Stimulated activated CD4-positive, alpha-beta T cell treated with anti-CD3 and anti-CD28 coated beads, Interleukin-15, amount 100 ng/mL, for 24 hours (primary cell): ENCODE results near the gene STXBP2.

Experiments used
- DNase-seq: peaks from one replicate; pipeline ENCODE4 v3.0.0-alpha.2; 2020

Gene STXBP2

DNA sequence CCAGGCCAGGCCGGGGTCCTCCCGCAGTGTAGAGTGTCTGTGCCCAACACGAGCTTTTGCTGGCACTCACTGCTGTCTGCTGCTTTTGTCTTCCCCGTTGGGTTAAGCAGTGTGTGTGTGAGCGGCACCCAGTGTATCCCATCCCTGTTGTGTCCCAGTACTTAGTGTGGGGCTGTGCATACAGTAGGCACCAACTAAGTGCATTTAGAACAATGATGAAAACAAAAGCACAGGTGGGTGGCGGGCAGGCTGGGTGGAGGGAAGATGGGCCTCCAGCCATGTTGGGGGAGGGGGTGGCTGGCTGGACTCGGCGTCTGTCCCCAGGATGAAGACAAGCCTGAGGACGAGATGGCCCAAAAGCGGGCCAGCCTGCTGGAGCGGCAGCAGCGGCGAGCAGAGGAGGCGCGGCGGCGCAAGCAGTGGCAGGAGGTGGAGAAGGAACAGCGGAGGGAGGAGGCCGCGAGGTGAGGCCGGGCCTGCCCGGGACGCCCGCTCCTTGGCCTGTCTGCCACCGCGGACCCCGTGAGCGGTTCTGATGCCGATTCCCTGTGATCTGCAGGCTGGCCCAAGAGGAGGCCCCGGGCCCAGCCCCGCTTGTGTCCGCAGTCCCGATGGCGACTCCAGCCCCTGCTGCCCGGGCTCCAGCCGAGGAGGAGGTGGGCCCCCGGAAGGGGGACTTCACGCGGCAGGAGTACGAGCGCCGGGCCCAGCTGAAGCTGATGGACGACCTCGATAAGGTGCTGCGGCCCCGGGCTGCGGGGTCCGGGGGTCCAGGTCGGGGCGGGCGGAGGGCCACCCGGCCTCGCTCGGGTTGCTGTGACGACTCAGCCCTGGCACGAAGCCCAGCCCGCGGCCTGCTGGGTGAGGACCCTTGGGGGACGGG, 21.8 kb upstream of the STXBP2 start:
- DNase-seq, result no peak

GRCh38 chr19:7617172-7617571, 19.7 kb upstream of the STXBP2 start:
- DNase-seq, result no peak

- no peak for DNase-seq
Observed at GRCh38 chr19:7617735-7618134, 19.2 kb upstream of the STXBP2 start.

DNA sequence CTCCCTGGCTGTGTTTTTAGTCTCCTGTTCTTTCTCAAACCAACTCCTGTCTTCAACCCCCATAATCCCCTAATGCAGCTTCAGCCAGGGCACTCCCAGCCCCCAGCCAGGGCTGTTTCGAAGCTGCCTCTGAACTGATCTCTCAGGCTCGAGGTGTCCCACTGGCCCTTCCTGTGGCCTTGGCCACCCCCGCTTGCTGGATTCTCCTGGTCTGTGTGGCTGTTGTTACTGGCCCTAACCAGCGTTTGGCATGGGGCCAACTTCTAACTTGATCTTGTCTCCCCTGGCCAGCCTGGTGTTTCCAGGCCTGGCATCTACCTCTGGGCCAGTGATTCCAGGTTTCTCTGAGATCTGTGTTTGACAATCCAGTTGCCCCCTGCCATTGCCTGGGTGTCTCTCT, 18.6 kb upstream of the STXBP2 start:
- no peak for DNase-seq

DNA sequence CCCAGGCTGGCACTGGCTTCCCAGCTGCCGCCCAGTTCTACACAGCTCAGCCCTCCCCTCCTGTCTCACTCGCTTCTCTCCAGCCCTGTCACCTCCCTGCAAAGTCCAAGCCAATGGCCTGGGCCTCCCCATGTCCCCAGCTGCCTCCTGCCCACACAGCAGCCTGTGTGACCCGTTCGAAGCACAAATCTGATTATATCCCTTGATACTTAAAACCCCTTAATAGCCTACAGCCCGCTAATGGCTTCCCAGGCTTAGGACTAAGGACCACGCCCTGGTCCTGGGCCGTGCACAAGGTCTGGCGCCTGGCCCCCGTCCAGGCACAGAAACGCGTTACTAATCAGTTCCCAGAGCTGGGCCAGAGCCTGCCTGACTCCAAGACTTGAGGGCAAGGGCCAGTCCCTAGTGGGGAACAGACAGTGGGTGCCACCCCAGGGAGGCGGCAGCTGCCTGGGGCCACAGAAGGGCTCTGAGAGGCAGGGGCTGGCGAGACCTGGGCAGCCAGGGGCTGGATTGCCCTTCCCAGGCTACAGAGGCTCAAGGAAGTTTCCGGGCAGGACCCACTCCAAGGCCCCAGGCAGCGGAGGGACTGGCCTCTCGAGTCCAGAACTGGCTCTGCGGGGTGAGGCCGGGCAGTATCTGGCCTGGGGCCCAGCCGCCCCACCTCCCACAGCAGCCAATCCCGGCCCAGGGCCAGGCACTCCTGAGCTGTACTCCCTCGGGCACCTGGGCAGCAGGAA, 18.0 kb upstream of the STXBP2 start:
- no peak for DNase-seq

DNA sequence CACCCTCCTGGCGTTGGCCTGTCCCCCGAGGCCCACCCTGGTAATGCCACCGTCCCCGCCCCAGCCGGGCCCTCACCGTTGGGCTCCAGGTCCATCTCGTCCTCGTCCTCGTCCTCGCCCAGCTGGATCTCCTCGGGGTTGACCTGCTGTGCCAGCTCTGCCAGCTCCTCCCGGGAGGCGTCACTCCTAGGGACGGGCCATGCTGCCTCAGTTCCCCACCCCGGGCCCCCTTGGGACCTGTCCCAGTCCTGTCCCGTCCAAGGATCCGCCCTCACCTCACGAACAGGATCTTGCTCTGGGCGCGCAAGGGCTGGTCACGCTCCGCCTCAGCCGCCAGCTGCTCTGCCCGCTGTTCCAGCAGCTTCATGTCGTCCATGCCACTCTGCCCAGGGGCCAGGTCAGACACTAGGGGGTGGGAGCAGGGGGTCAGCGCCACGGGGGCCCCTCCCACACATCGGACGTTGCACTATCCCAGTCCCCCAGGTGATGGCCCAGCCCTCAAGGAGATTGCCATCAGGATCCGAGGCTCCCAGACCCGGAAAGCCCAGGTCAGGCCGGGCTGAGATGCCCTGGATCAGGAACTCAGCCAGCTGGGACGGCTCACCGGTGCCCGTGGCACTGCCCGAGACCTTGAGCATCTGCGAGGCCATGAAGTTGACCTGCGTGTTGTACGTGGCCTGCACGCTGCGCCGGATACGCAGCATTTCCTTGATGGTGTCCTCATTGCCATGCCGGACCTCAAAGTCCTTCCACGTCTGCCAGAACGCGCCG, 17.1 kb upstream of the STXBP2 start:
- DNase-seq, result no peak

- DNase-seq, result no peak
Observed at GRCh38 chr19:7620442-7621412, 16.2 kb upstream of the STXBP2 start.

GRCh38 chr19:7622933-7623685, 13.8 kb upstream of the STXBP2 start:
- peak; percentile 31 for DNase-seq

- no peak for DNase-seq
Observed at GRCh38 chr19:7623725-7624603, 12.9 kb upstream of the STXBP2 start.

DNA sequence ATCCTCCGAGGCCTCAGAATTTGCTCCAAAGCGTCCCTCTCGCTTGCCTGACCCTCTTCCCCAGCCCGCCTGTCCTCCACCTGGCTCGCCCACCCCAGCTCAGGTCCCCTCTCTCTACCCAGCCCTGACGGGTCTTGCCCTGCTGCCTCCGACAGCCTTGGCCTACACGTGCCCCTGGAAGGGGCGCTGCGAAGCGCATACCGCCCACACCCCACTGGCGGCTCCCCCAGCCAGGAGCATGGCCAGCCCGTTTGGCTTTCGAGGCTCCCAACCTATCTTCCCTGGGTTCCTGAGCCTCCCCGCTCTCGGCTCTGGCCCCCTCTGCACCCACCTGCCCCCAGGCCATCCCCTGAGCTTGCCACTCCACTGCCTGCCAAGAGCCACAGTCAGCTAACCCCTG, 12.1 kb upstream of the STXBP2 start:
- DNase-seq, result no peak

GRCh38 chr19:7625763-7626372, 11.0 kb upstream of the STXBP2 start:
- no peak for DNase-seq

DNA sequence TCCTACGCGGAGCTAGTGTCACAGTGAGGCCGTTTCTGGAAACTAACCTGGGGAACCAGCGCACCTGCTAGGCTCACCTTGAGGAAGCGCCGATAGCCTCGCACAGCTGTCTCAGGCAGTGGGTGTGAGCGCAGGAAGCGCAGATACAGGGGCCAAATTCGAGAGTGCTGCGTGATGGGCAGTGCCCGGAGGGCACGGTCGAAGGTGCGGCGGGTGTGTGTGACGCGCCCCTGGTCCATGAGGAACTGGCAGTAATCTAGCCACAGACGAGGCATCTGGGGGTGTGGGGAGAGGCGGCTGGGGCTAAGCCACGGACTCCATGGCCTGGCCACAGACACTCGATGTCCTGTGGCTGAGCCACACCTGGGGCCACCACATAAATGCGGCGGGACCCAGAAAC, 9.7 kb upstream of the STXBP2 start:
- no peak for DNase-seq

DNA sequence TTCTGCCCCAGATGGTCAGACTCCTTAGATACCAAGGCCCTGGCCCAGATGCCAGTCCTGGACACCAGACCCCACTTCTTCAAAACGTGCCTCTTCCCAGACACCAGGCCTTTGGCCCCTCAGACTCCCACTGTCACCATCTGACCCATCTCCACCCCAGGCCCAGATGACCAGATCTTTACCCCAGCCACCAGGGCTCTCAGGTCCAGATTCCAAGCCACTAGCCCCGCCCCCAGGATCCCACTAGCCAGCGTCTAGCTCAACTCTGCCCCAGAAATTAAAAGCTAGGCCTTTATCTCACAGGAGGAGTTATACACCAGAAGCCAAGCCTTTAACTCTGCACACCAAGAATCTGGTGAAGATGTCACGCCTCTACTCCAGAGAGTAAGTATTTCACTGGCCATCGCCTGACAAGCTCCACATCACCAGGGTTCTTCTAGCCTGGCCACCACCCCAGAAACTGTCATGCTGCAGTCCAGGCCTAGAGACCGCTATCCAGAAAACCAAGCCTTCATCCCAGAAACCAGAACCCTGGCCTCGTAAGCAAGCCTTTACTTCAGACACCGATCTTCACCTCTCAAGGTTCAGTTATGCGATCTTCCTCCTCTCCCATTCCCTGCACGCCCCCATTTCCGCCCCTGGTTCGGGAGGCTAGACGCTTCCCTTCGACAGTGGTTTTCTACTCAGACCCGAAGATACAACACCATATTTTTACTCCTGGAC, 8.2 kb upstream of the STXBP2 start:
- no peak for DNase-seq

DNA sequence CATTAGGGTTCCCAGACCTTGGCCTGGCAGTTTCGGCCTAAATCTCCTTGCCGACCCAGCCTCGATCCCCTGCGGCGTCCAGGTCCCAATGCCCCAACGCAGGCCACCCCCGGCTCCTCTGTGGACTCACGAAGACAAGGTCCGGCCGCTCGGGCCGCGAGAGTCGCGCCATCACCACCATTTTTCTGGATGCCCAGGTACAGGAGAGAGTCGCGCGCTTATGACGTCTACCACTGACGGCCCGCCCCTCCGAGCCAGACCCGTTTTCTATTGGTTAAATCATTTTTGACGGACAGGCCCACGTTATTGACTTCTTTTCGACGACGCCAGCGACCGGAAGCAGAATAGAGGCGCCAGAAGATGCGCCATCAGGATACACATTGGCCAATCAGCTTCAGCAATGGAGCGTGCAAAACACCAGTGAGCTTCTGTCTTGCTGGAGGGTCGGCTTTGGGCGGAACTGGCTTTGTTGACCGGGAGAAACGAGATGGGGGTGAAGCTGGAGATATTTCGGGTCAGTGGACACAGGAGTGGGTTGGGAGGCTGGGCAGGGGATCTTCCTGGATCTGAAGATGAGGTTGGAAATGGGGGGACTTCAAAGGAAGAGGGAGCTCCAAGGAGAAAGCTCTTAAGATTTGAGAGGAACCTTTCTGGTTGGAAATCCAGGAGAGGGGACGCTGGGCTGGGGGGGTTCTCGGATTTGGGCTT, 7.4 kb upstream of the STXBP2 start, which contains the start of the genes PET100 and XAB2:
Gene PET100, plus strand, starts transcription at position 447 of the 708 bp plus-strand sequence. Its CDS starts 41 bp downstream, at position 488.
Gene XAB2, minus strand, starts transcription at position 199 of the 708 bp plus-strand sequence. Its CDS starts 18 bp downstream, at position 181.
- peak; percentile 94 for DNase-seq

DNA sequence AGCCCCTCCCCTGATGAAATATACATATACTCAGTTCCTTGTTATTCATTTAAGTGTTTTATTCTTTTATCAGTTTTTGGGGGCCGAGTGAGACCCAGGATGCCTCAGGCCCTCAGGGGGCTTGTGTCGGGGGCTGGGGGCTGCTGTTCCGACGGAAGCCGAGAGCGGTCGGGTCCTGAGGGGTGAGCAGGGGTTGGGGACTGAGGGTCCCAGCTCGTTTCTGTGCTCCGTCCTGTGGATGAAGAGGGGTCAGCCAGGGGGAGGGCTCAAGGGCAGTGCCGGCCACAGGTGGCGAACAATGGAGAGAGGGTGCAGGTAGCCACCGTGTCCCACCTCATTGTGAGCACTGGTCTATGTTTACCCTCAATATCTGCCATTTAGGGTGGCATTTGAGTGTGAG, 5.3 kb upstream of the STXBP2 start:
- no peak for DNase-seq

DNA sequence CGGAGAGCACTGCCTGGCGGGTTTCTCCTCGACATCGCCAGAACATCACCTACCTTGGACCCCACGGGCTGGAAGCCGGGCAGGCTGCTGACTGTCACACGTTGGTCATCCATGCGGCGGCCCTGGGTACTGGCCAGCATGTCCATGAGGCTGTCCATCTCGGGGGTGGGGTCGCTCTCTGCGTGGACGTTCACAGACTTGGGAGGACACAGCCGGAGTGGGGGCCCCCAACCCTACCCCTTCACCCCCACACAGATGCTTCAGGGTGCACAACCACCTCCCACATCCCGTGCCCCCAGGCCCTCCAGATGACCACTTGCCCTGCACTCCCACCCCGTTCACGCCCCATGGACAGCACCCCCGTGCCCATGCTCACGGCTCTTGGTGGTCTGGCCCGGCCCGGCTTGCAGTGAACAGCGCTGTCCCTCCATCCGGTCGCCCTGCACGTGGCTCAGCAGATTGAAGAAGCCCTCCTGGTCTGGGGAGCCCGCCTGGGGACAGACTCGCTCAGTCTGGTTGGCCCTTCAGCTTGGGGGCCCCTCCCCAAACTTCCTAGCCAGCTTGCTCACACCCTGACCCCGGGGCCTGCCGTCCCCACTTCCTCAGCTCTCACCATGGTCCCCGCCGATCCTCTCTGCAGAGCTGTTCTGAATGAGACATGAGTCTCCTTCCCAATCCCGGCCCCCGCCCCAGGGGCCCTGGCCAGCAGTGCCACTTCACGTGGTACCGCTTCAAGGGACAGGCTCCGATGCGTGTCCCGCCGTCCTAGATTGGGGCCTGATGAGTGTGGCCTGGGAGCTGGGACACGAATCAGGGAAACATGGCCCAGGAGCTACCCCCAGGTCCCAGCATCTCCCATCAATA, 4.3 kb upstream of the STXBP2 start:
- no peak for DNase-seq

- DNase-seq, result no peak
Observed at GRCh38 chr19:7633698-7634097, 3.2 kb upstream of the STXBP2 start, which contains the start of gene PCP2. Gene PCP2, minus strand, starts transcription at chr19:7633719. Its CDS starts 262 bp downstream, at chr19:7633457.
